Neural progenitor cell (in vitro differentiated cells): Measurements from ENCODE around the gene CLDN20. TPM values are rescaled to one million over a fixed set of nuclear protein-coding genes. Genes with fewer than 3 reads are reported as not detected.

Source experiments
- DNase-seq: peaks from one replicate; pipeline ENCODE4 v3.0.0-alpha.2; 2016; ENCODE audit warnings: low spot score
- H2AFZ ChIP-seq: fragments of 200-600 bp; sonication (generic); replicated peaks from 2 replicates; pipeline ENCODE4 v1.6.1; 2016; ENCODE audit warnings: antibody characterized with exemption
- H3F3A ChIP-seq: fragments of 200-600 bp; sonication (generic); 2 replicates; pipeline ENCODE4 v1.6.1; 2016; ENCODE audit warnings: antibody characterized with exemption, low read depth
- H3K27ac ChIP-seq: fragments of 200-600 bp; sonication (generic); 2 replicates; pipeline ENCODE4 v1.5.1; 2016; ENCODE audit warnings: mild to moderate bottlenecking
- H3K27me3 ChIP-seq: fragments of 200-600 bp; sonication (generic); 2 replicates; pipeline ENCODE4 v1.6.1; 2016; ENCODE audit warnings: mild to moderate bottlenecking, moderate library complexity
- H3K36me3 ChIP-seq: fragments of 200-600 bp; sonication (generic); 2 replicates; pipeline ENCODE4 v1.5.1; 2016
- H3K4me1 ChIP-seq: fragments of 200-600 bp; sonication (generic); 2 replicates; pipeline ENCODE4 v1.6.1; 2016; ENCODE audit warnings: mixed run types
- H3K4me2 ChIP-seq: fragments of 200-600 bp; sonication (generic); 2 replicates; pipeline ENCODE4 v1.6.1; 2016
- H3K4me3 ChIP-seq: fragments of 200-600 bp; sonication (generic); 2 replicates; pipeline ENCODE4 v1.5.1; 2016
- H3K79me2 ChIP-seq: fragments of 200-600 bp; sonication (generic); 2 replicates; pipeline ENCODE4 v1.6.1; 2016; ENCODE audit warnings: low read depth
- H3K9ac ChIP-seq: fragments of 200-600 bp; sonication (generic); 2 replicates; pipeline ENCODE4 v1.6.1; 2016
- H3K9me3 ChIP-seq: fragments of 200-600 bp; sonication (generic); 2 replicates; pipeline ENCODE4 v1.5.1; 2016; ENCODE audit warnings: low read depth
- H4K20me1 ChIP-seq: fragments of 200-600 bp; sonication (generic); 2 replicates; pipeline ENCODE4 v1.6.1; 2016; ENCODE audit warnings: low read depth
- H3K27ac Mint-ChIP-seq: 3 replicates; pipeline ENCODE4 v1.8.0; 2021; ENCODE audit warnings: mixed read lengths
- H3K27me3 Mint-ChIP-seq: 2 replicates; pipeline ENCODE4 v1.8.0; 2022; ENCODE audit warnings: low read depth, mild to moderate bottlenecking, inconsistent platforms, moderate library complexity, mixed read lengths; ENCODE audit not compliant: insufficient read depth
- H3K36me3 Mint-ChIP-seq: 3 replicates; pipeline ENCODE4 v1.8.0; 2021; ENCODE audit warnings: mixed read lengths
- H3K4me1 Mint-ChIP-seq: 3 replicates; pipeline ENCODE4 v1.8.0; 2021; ENCODE audit warnings: mixed read lengths
- H3K4me3 Mint-ChIP-seq: 3 replicates; pipeline ENCODE4 v1.8.0; 2021; ENCODE audit warnings: mild to moderate bottlenecking, moderate library complexity, mixed read lengths
- H3K9me3 Mint-ChIP-seq: 3 replicates; pipeline ENCODE4 v1.8.0; 2020; ENCODE audit warnings: mixed read lengths
- EZH2 ChIP-seq: fragments of 200-600 bp; sonication (generic); IDR thresholded peaks from 2 replicates; pipeline ENCODE4 v1.6.1; 2017; ENCODE audit warnings: antibody characterized with exemption, mild to moderate bottlenecking, moderate library complexity
- EZH2phosphoT487 ChIP-seq: fragments of 200-600 bp; sonication (generic); IDR thresholded peaks from 2 replicates; pipeline ENCODE4 v1.6.1; 2017; ENCODE audit warnings: antibody characterized with exemption
- total RNA-seq: library from RNA; depleted of rRNA; stranded (reverse); fragments of >200 nt; gene quantifications from 2 replicates; pipeline ENCODE4 v1.2.3, GENCODE V29; 2015; ENCODE audit warnings: low replicate concordance
- TF ChIP-seq, protein P1 (sequence below): fragments of 200-600 bp; sonication (generic); IDR thresholded peaks from 2 replicates; pipeline ENCODE4 v1.5.1; 2017; ENCODE audit warnings: antibody characterized with exemption, mild to moderate bottlenecking

The CLDN20 gene
- total RNA-seq, 1 donor from 2014 or later: not detected

DNA sequence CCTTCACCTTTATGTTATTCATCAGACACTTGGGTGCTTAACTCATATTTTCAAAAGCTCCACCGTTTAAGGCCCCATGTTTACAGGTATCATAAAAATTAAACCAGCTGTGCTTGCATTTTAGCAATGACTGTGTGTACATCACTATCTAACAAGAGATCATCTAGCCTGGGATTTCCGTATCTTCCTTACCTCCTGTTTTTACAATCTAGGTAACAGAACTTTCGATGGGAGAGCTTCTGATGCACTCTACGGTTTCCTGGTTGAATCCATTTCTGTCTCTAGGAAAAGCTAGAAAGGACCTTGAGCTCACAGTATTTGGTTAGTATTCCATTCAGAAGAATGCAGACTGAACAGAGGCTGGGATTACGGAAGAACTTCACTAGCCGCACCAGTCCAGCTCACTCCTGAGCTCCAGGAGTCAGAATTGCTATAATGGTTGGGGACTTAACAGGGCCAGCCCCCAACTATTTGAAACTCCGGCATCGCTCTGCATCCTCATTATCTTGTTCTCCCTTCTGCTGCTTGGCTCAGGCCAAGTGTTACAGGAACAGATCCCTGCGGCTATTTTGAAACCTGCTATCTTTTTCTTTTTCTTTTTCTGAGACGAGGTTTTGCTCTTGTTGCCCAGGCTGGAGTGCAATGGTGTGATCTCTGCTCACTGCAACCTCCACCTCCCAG, 13.0 kb upstream of the CLDN20 start:
- no peak overlapping the region for H3K27ac Mint-ChIP-seq
- no peak for DNase-seq
- Histone ChIP-seq H4K20me1 (no peaks in the 10 kb centered on the region), H3K9me3 (no peaks in the 10 kb centered on the region), H3K27me3 (no peaks in the 10 kb centered on the region), H3K79me2 (no peaks in the 10 kb centered on the region), H2AFZ (no peak overlapping the region), H3K4me2 (no peak overlapping the region), H3K27ac (no peak overlapping the region), H3K9ac (no peak overlapping the region), H3K4me3 (no peak overlapping the region), H3F3A (peaks cover 18% of the 10 kb centered on the region), H3K4me1 (peaks cover 11% of the 10 kb centered on the region), H3K36me3 (peaks cover 6% of the 10 kb centered on the region)
- H3K9me3 Mint-ChIP-seq: no peaks in the 10 kb centered on the region
- peaks cover 40% of the 10 kb centered on the region for H3K36me3 Mint-ChIP-seq
- no peak overlapping the region for H3K4me3 Mint-ChIP-seq
- no peak for TF ChIP-seq EZH2phosphoT487
- TF ChIP-seq, protein P1, sequence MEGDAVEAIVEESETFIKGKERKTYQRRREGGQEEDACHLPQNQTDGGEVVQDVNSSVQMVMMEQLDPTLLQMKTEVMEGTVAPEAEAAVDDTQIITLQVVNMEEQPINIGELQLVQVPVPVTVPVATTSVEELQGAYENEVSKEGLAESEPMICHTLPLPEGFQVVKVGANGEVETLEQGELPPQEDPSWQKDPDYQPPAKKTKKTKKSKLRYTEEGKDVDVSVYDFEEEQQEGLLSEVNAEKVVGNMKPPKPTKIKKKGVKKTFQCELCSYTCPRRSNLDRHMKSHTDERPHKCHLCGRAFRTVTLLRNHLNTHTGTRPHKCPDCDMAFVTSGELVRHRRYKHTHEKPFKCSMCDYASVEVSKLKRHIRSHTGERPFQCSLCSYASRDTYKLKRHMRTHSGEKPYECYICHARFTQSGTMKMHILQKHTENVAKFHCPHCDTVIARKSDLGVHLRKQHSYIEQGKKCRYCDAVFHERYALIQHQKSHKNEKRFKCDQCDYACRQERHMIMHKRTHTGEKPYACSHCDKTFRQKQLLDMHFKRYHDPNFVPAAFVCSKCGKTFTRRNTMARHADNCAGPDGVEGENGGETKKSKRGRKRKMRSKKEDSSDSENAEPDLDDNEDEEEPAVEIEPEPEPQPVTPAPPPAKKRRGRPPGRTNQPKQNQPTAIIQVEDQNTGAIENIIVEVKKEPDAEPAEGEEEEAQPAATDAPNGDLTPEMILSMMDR: no peak
- TF ChIP-seq EZH2: no peak
- H3K4me1 Mint-ChIP-seq: peaks cover 15% of the 10 kb centered on the region
- H3K27me3 Mint-ChIP-seq: no peaks in the 10 kb centered on the region

DNA sequence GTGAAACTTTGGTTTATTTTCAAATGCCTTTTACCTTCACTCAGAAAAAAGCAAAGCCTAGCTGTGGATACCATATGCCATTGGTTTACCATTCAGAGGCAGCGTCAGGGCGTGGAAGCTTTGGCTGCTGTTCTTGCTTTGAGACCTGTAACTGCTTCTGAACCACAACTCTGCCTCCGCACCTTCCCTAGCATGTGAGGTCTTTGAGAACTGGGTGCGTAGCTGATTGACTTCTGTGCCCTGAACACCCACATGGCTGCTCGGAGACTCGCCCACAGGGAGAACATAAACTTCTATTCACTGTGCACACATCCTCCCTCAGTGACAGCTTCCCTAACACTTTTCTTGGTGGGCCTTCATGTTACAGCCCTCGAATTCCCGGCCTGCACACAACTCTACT, 11.2 kb upstream of the CLDN20 start:
- no peaks in the 10 kb centered on the region for H3K9me3 Mint-ChIP-seq
- Histone ChIP-seq H3K27ac (no peak overlapping the region), H3K36me3 (peaks cover 6% of the 10 kb centered on the region)

DNA sequence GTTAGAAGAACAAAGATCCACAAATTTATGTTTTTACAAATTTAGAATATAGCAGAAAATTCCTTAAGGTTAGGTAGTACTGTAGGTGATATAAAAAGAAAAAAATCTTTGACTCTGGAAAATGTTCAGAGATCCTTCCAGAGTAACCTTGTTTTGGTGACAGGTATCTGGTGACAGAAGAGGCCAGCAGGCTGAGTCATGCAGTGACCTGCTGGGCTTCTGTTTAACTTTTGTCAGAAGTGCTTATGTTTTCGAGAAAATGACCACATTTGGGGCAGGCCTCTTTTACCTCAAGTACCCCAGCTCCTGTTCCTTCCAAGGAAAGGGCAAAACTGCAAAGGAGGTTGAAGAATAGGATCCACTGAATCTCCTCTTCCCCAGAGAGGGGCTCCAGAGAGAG, 10.5 kb upstream of the CLDN20 start:
- Mint-ChIP-seq H3K27ac (peak overlapping the region; percentile 26), H3K4me1 (peaks cover 14% of the 10 kb centered on the region), H3K36me3 (peaks cover 36% of the 10 kb centered on the region), H3K27me3 (no peaks in the 10 kb centered on the region), H3K9me3 (no peaks in the 10 kb centered on the region), H3K4me3 (no peak overlapping the region)
- Histone ChIP-seq H3K9ac (peak overlapping the region; percentile 9), H3K9me3 (no peaks in the 10 kb centered on the region), H3K27me3 (no peaks in the 10 kb centered on the region), H3K4me2 (no peak overlapping the region), H2AFZ (no peak overlapping the region), H3K27ac (peak overlapping the region; percentile 74), H3K4me3 (no peak overlapping the region), H4K20me1 (no peaks in the 10 kb centered on the region), H3K4me1 (peaks cover 11% of the 10 kb centered on the region), H3F3A (peaks cover 12% of the 10 kb centered on the region), H3K36me3 (peaks cover 6% of the 10 kb centered on the region), H3K79me2 (no peaks in the 10 kb centered on the region)
- TF ChIP-seq, protein P1: no peak
- no peak for TF ChIP-seq EZH2phosphoT487
- TF ChIP-seq EZH2: no peak
- DNase-seq: no peak

More for the DNA sequence above, 11.2 kb upstream of the CLDN20 start:
- peaks cover 15% of the 10 kb centered on the region for H3K4me1 Mint-ChIP-seq
- Histone ChIP-seq H4K20me1 (no peaks in the 10 kb centered on the region), H3K4me1 (peaks cover 11% of the 10 kb centered on the region), H3K4me3 (no peak overlapping the region), H3K4me2 (no peak overlapping the region), H2AFZ (no peak overlapping the region), H3K79me2 (no peaks in the 10 kb centered on the region), H3K9me3 (no peaks in the 10 kb centered on the region), H3K9ac (no peak overlapping the region), H3K27me3 (no peaks in the 10 kb centered on the region), H3F3A (peaks cover 18% of the 10 kb centered on the region)
- no peak overlapping the region for H3K27ac Mint-ChIP-seq
- peaks cover 36% of the 10 kb centered on the region for H3K36me3 Mint-ChIP-seq
- DNase-seq: no peak
- TF ChIP-seq EZH2 (no peak), EZH2phosphoT487 (no peak)
- TF ChIP-seq, protein P1: no peak
- H3K4me3 Mint-ChIP-seq: no peak overlapping the region
- no peaks in the 10 kb centered on the region for H3K27me3 Mint-ChIP-seq
